HepG2 (cell line): Measurements from ENCODE around the gene EVI5. TPM values are rescaled to one million over a fixed set of nuclear protein-coding genes. Genes with fewer than 3 reads are reported as not detected.

Source experiments
- HMG20A ChIP-seq: IDR thresholded peaks from 2 replicates; pipeline ENCODE4 v1.6.1; 2016; ENCODE audit warnings: borderline replicate concordance
- JDP2 ChIP-seq: sonication (generic); formaldehyde crosslinking; IDR thresholded peaks from 2 replicates; pipeline ENCODE4 v1.8.1; 2022; ENCODE audit warnings: missing genetic modification reagents, borderline replicate concordance
- PAX8 ChIP-seq: sonication (generic); formaldehyde crosslinking; IDR thresholded peaks from 2 replicates; pipeline ENCODE4 v1.8.0; 2022; ENCODE audit warnings: mild to moderate bottlenecking, missing genetic modification reagents, borderline replicate concordance
- SIN3B ChIP-seq: fragments of 150-350 bp; IDR thresholded peaks from 2 replicates; pipeline ENCODE4 v1.6.1; 2014; ENCODE audit warnings: low read length
- SRSF9 ChIP-seq: fragments of 200-400 bp; formaldehyde crosslinking; IDR thresholded peaks from 2 replicates; pipeline ENCODE4 v1.6.1; 2018; ENCODE audit warnings: borderline replicate concordance, mild to moderate bottlenecking, low read depth, low read length; ENCODE audit not compliant: insufficient read depth, poor library complexity, severe bottlenecking
- ZNF282 ChIP-seq: fragments of 450-650 bp; IDR thresholded peaks from 2 replicates; pipeline ENCODE4 v1.6.1; 2018; ENCODE audit not compliant: partially characterized antibody
- polyA plus RNA-seq, 8 experiments: library from polyadenylated mRNA; depleted of rRNA in 3 of 8; stranded (reverse) in 7 of 8; unstranded in 1 of 8; fragments of >200 nt; fragmentation: Illumina TruSeq in 4 of 8; extraction: Trizol in 4 of 8; gene quantifications; 2 replicates each; pipeline versions ENCODE4 v1.2.1 to v1.2.3, GENCODE V29; 2011 to 2016; ENCODE audit warnings: low read depth in 4 of 8, missing spikeins in 1 of 8, mixed read lengths in 1 of 8; ENCODE audit not compliant: insufficient read depth in 1 of 8
- total RNA-seq, 5 experiments: library from RNA; depleted of rRNA; stranded (reverse); fragments of >200 nt; fragmentation: Illumina TruSeq; extraction: Trizol; gene quantifications; 2 replicates each; pipeline ENCODE4 v1.2.3, GENCODE V29; 2016; ENCODE audit warnings: low read depth in 1 of 5
- TF ChIP-seq, protein P1 (sequence below): sonication (generic); formaldehyde crosslinking; IDR thresholded peaks from 2 replicates; pipeline ENCODE4 v1.9.0; 2021; ENCODE audit warnings: mild to moderate bottlenecking, missing genetic modification reagents
- TF ChIP-seq, protein P2 (sequence below): sonication (generic); formaldehyde crosslinking; IDR thresholded peaks from 2 replicates; pipeline ENCODE4 v1.4.0; 2020; ENCODE audit warnings: missing genetic modification reagents

EVI5 gene
- total and polyA plus RNA-seq, 2 of the 13 experiments (the other 11 are each of a cell fraction or from before 2014, with no cell fraction given), result 4.0 to 12.6 TPM

- TF ChIP-seq, protein P1, sequence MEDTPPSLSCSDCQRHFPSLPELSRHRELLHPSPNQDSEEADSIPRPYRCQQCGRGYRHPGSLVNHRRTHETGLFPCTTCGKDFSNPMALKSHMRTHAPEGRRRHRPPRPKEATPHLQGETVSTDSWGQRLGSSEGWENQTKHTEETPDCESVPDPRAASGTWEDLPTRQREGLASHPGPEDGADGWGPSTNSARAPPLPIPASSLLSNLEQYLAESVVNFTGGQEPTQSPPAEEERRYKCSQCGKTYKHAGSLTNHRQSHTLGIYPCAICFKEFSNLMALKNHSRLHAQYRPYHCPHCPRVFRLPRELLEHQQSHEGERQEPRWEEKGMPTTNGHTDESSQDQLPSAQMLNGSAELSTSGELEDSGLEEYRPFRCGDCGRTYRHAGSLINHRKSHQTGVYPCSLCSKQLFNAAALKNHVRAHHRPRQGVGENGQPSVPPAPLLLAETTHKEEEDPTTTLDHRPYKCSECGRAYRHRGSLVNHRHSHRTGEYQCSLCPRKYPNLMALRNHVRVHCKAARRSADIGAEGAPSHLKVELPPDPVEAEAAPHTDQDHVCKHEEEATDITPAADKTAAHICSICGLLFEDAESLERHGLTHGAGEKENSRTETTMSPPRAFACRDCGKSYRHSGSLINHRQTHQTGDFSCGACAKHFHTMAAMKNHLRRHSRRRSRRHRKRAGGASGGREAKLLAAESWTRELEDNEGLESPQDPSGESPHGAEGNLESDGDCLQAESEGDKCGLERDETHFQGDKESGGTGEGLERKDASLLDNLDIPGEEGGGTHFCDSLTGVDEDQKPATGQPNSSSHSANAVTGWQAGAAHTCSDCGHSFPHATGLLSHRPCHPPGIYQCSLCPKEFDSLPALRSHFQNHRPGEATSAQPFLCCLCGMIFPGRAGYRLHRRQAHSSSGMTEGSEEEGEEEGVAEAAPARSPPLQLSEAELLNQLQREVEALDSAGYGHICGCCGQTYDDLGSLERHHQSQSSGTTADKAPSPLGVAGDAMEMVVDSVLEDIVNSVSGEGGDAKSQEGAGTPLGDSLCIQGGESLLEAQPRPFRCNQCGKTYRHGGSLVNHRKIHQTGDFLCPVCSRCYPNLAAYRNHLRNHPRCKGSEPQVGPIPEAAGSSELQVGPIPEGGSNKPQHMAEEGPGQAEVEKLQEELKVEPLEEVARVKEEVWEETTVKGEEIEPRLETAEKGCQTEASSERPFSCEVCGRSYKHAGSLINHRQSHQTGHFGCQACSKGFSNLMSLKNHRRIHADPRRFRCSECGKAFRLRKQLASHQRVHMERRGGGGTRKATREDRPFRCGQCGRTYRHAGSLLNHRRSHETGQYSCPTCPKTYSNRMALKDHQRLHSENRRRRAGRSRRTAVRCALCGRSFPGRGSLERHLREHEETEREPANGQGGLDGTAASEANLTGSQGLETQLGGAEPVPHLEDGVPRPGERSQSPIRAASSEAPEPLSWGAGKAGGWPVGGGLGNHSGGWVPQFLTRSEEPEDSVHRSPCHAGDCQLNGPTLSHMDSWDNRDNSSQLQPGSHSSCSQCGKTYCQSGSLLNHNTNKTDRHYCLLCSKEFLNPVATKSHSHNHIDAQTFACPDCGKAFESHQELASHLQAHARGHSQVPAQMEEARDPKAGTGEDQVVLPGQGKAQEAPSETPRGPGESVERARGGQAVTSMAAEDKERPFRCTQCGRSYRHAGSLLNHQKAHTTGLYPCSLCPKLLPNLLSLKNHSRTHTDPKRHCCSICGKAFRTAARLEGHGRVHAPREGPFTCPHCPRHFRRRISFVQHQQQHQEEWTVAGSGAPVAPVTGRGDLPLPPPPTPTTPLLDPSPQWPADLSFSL (CRISPR knock-in tag), result no peak
- TF ChIP-seq PAX8 (CRISPR knock-in tag) (no peak), SRSF9 (no peak), SIN3B (no peak), JDP2 (CRISPR knock-in tag) (no peak), ZNF282 (no peak), HMG20A (CRISPR knock-in tag) (no peak)
- TF ChIP-seq, protein P2, sequence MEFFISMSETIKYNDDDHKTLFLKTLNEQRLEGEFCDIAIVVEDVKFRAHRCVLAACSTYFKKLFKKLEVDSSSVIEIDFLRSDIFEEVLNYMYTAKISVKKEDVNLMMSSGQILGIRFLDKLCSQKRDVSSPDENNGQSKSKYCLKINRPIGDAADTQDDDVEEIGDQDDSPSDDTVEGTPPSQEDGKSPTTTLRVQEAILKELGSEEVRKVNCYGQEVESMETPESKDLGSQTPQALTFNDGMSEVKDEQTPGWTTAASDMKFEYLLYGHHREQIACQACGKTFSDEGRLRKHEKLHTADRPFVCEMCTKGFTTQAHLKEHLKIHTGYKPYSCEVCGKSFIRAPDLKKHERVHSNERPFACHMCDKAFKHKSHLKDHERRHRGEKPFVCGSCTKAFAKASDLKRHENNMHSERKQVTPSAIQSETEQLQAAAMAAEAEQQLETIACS (CRISPR knock-in tag), result no peak
These were observed 296.1 kb downstream of the EVI5 start (continued) for GRCh38 chr1:92488832-92489231.
